B cell (primary cell): ENCODE results near the gene CTTNBP2NL. TPM values are rescaled to one million over a fixed set of nuclear protein-coding genes. Genes with fewer than 3 reads are reported as not detected.
"Not testable (repeated sequence)": the region's sequence is repeated elsewhere in the genome, so short reads cannot be mapped to it uniquely, and the experiment has no call there.

Source experiments
- ATAC-seq: fragments of 200-7000 bp; cut with Tn5 transposase; one replicate; pipeline ENCODE4 v1.10.0; 2021; ENCODE audit warnings: low read depth, mild to moderate bottlenecking, moderate number of reproducible peaks, moderate library complexity
- CTCF ChIA-PET: fragments of 350-600 bp; sonication (Branson Sonifier 250); formaldehyde crosslinking; loops from one replicate; lab custom pipeline; 2021; ENCODE audit warnings: antibody characterized with exemption, inconsistent platforms; lab: Charles Lee
- POLR2A ChIA-PET: fragments of 350-600 bp; sonication (Branson Sonifier 250); formaldehyde crosslinking; loops from one replicate; lab custom pipeline; 2021; ENCODE audit warnings: antibody characterized with exemption; lab: Charles Lee
- DNase-seq: peaks from one replicate; pipeline ENCODE4 v3.0.0; 2013
- H2AFZ ChIP-seq: 2 replicates; pipeline ENCODE4 v1.6.1; 2012; ENCODE audit warnings: mild to moderate bottlenecking, low read depth, low read length; ENCODE audit not compliant: insufficient read depth, poor library complexity, severe bottlenecking
- H3K27ac ChIP-seq, 2 donors: 1 replicate in 1 of 2; 2 replicates in 1 of 2; pipeline ENCODE4 v1.5.1; 2012 to 2013; ENCODE audit warnings: low read length in 2 of 2, mild to moderate bottlenecking in 2 of 2, moderate library complexity in 1 of 2
- H3K27me3 ChIP-seq, 4 experiments: fragments of 200-600 bp in 1 of 4; sonication (generic) in 1 of 4; replicated peaks in 1 of 4; 1 replicate in 2 of 4; 2 replicates in 2 of 4; pipeline versions ENCODE4 v1.6.1 to v1.7.0; 2013 to 2016; ENCODE audit warnings: low read length in 3 of 4, mild to moderate bottlenecking in 2 of 4, mixed read lengths in 1 of 4, moderate library complexity in 1 of 4; ENCODE audit not compliant: insufficient read depth in 4 of 4, control insufficient read depth in 3 of 4; ENCODE audit errors: control extremely low read depth in 1 of 4
- H3K36me3 ChIP-seq, 2 experiments: replicated peaks in 1 of 2; 1 replicate in 1 of 2; 2 replicates in 1 of 2; pipeline versions ENCODE4 v1.6.1 to v1.7.1; 2013; ENCODE audit warnings: low read length in 1 of 2; ENCODE audit not compliant: insufficient read depth in 2 of 2, control insufficient read depth in 1 of 2; ENCODE audit errors: control extremely low read depth in 1 of 2, extremely low read depth in 1 of 2
- H3K4me1 ChIP-seq, 2 donors: fragments of 200-600 bp in 1 of 2; sonication (generic) in 1 of 2; 1 replicate in 1 of 2; 2 replicates in 1 of 2; pipeline versions ENCODE4 v1.5.1 to v1.6.1; 2013 to 2017; ENCODE audit warnings: low read length in 2 of 2; ENCODE audit not compliant: control insufficient read depth in 2 of 2, insufficient read depth in 2 of 2
- H3K4me2 ChIP-seq: replicated peaks from 2 replicates; pipeline ENCODE3; 2012; ENCODE audit warnings: mild to moderate bottlenecking, low read depth, low read length; ENCODE audit not compliant: poor library complexity, severe bottlenecking
- H3K4me3 ChIP-seq, 5 experiments: fragments of 200-600 bp in 1 of 5; sonication (generic) in 1 of 5; 1 replicate in 3 of 5; 2 replicates in 2 of 5; pipeline versions ENCODE4 v1.5.1 to v1.7.0; 2011 to 2016; ENCODE audit warnings: low read length in 4 of 5, mild to moderate bottlenecking in 4 of 5, low read depth in 2 of 5, control low read depth in 1 of 5, moderate library complexity in 1 of 5; ENCODE audit not compliant: insufficient read depth in 1 of 5; ENCODE audit errors: control extremely low read depth in 1 of 5, extremely low read depth in 1 of 5
- H3K79me2 ChIP-seq: fragments of 200-600 bp; sonication (generic); one replicate; pipeline ENCODE4 v1.6.0; 2016; ENCODE audit warnings: low read length; ENCODE audit not compliant: control insufficient read depth, insufficient read depth
- H3K9ac ChIP-seq: fragments of 200-600 bp; sonication (generic); 2 replicates; pipeline ENCODE4 v1.6.1; 2017; ENCODE audit warnings: mild to moderate bottlenecking, low read length, moderate library complexity
- H3K9me3 ChIP-seq, 3 donors: one replicate each; pipeline versions ENCODE4 v1.6.1 to v1.7.1; 2013; ENCODE audit warnings: low read length in 2 of 3; ENCODE audit not compliant: control insufficient read depth in 2 of 3, insufficient read depth in 1 of 3; ENCODE audit errors: control extremely low read depth in 1 of 3
- H4K20me1 ChIP-seq: 2 replicates; pipeline ENCODE4 v1.6.0; 2012; ENCODE audit warnings: mild to moderate bottlenecking, low read length; ENCODE audit not compliant: insufficient read depth, control insufficient read depth, poor library complexity, severe bottlenecking
- H3K27ac Mint-ChIP-seq: one replicate; pipeline ENCODE4 v1.8.0; 2021; ENCODE audit warnings: mixed read lengths
- H3K27me3 Mint-ChIP-seq: one replicate; pipeline ENCODE4 v1.8.0; 2021; ENCODE audit warnings: mixed read lengths
- H3K4me1 Mint-ChIP-seq: one replicate; pipeline ENCODE4 v1.8.0; 2021; ENCODE audit warnings: mixed read lengths
- H3K4me3 Mint-ChIP-seq: one replicate; pipeline ENCODE4 v1.8.0; 2021; ENCODE audit warnings: mixed read lengths
- H3K9me3 Mint-ChIP-seq: one replicate; pipeline ENCODE4 v1.8.0; 2022; ENCODE audit warnings: mixed read lengths; ENCODE audit not compliant: insufficient read depth
- CTCF ChIP-seq: fragments of 200-600 bp; IDR thresholded peaks from one replicate; pipeline ENCODE4 v1.8.0; 2022; ENCODE audit warnings: antibody characterized with exemption, mild to moderate bottlenecking
- EZH2 ChIP-seq: IDR thresholded peaks from 2 replicates; pipeline ENCODE4 v1.6.1; 2012; ENCODE audit warnings: borderline replicate concordance, low read depth, mild to moderate bottlenecking, moderate library complexity, low read length; ENCODE audit not compliant: insufficient read depth, poor library complexity, severe bottlenecking
- WGBS: methylation state at CpG from one replicate; pipeline ENCODE4 v1.1.5; 2013; ENCODE audit warnings: missing lambda C conversion rate; ENCODE audit not compliant: insufficient coverage; 5-methylcytosine and 5-hydroxymethylcytosine counted together
- intact Hi-C: fragments of 100-400 bp; cut with micrococcal nuclease; formaldehyde crosslinking; loops from one replicate; pipeline ENCODE4 v1.10.0; 2022
- polyA plus RNA-seq: library from polyadenylated mRNA; depleted of rRNA; stranded (reverse); fragments of >200 nt; gene quantifications from 2 replicates; pipeline ENCODE4 v1.2.3, GENCODE V29; 2012
- total RNA-seq, 2 donors: library from RNA; stranded (reverse); fragments of 120-200 nt in 1 of 2; gene quantifications; 1 replicate in 1 of 2; 2 replicates in 1 of 2; pipeline versions ENCODE4 v1.2.3 to v1.2.4, GENCODE V29; 2013 to 2022

The CTTNBP2NL gene
- total and polyA plus RNA-seq, 2 donors (not counting 1 experiment from before 2014, with no cell fraction given), result 0.46 to 28.9 TPM

GRCh38 chr1:112423207-112423606 lies 27.2 kb downstream of the CTTNBP2NL start:
- no peaks in the 10 kb centered on the region for H3K9me3 Mint-ChIP-seq
- Histone ChIP-seq H3K9ac (no peak overlapping the region), H3K9me3 (no peaks in the 10 kb centered on the region), H3K36me3 (no peaks in the 10 kb centered on the region), H3K27me3 (no peaks in the 10 kb centered on the region), H3K4me2 (no peak overlapping the region), H3K4me1 (no peaks in the 10 kb centered on the region), H3K27ac (no peak overlapping the region), H4K20me1 (no peaks in the 10 kb centered on the region), H3K4me3 (no peak overlapping the region), H3K79me2 (no peaks in the 10 kb centered on the region), H2AFZ (no peak overlapping the region)
- H3K27me3 Mint-ChIP-seq, result no peaks in the 10 kb centered on the region
- ATAC-seq (no peak), DNase-seq (no peak)
- intact Hi-C loops, result no loop called here
- CTCF ChIA-PET, result no interaction called here
- no peak for TF ChIP-seq CTCF
- TF ChIP-seq EZH2, result no peak
- H3K27ac Mint-ChIP-seq, result no peak overlapping the region
- H3K4me1 Mint-ChIP-seq, result no peaks in the 10 kb centered on the region
- no peak overlapping the region for H3K4me3 Mint-ChIP-seq
- no CpG with 5 or more reads among the region's 1 CpG for WGBS
- POLR2A ChIA-PET, result no interaction called here

- H3K4me3 Mint-ChIP-seq, CTCF ChIA-PET, H3K9me3 ChIP-seq, H3K36me3 ChIP-seq, DNase-seq, ATAC-seq, H2AFZ ChIP-seq, H3K4me2 ChIP-seq, H3K27ac ChIP-seq, H4K20me1 ChIP-seq, H3K9ac ChIP-seq, H3K79me2 ChIP-seq, H3K27ac Mint-ChIP-seq, H3K4me1 ChIP-seq, intact Hi-C loops, H3K4me1 Mint-ChIP-seq, POLR2A ChIA-PET, H3K27me3 ChIP-seq, H3K4me3 ChIP-seq, H3K9me3 Mint-ChIP-seq, H3K27me3 Mint-ChIP-seq: not testable (repeated sequence)
- WGBS, result 98% methylated on average over 6 of the region's 11 CpGs
These were observed 27.7 kb downstream of the CTTNBP2NL start for GRCh38 chr1:112423666-112424065.
